HG02885 (cell line): ENCODE data around the gene FDX1.

Experiments
- ATAC-seq: cut with Tn5 transposase; IDR thresholded peaks from one replicate; pipeline ENCODE4 v1.9.1; 2021; ENCODE audit warnings: mild to moderate bottlenecking; ENCODE audit not compliant: unreplicated experiment, poor library complexity

Gene FDX1

GRCh38 chr11:110455718-110456117, 26.0 kb downstream of the FDX1 start:
- no peak for ATAC-seq

- no peak for ATAC-seq
These were observed 33.4 kb downstream of the FDX1 start for GRCh38 chr11:110463153-110463552.

- no peak for ATAC-seq
These were observed 35.5 kb downstream of the FDX1 start for GRCh38 chr11:110465231-110465630.

GRCh38 chr11:110467556-110467955, 37.8 kb downstream of the FDX1 start:
- no peak for ATAC-seq

GRCh38 chr11:110468121-110468520, 38.4 kb downstream of the FDX1 start:
- ATAC-seq = no peak

GRCh38 chr11:110469127-110469526, 39.4 kb downstream of the FDX1 start:
- ATAC-seq = no peak

- no peak for ATAC-seq
These were observed 41.0 kb downstream of the FDX1 start for GRCh38 chr11:110470716-110471115.

- no peak for ATAC-seq
These were observed 41.6 kb downstream of the FDX1 start for GRCh38 chr11:110471371-110471770.

- no peak for ATAC-seq
These were observed 43.1 kb downstream of the FDX1 start for GRCh38 chr11:110472858-110473257.

- no peak for ATAC-seq
These were observed 44.0 kb downstream of the FDX1 start for GRCh38 chr11:110473706-110474105.

GRCh38 chr11:110474578-110474977, 44.8 kb downstream of the FDX1 start:
- ATAC-seq = no peak

GRCh38 chr11:110475671-110476070, 45.9 kb downstream of the FDX1 start:
- no peak for ATAC-seq

- ATAC-seq = no peak
These were observed 48.7 kb downstream of the FDX1 start for GRCh38 chr11:110478410-110478809.

GRCh38 chr11:110479108-110480101, 49.7 kb downstream of the FDX1 start:
- no peak for ATAC-seq

GRCh38 chr11:110481523-110481922, 51.8 kb downstream of the FDX1 start:
- no peak for ATAC-seq

- no peak for ATAC-seq
These were observed 56.4 kb downstream of the FDX1 start for GRCh38 chr11:110486156-110486555.

GRCh38 chr11:110488446-110488845, 58.7 kb downstream of the FDX1 start:
- no peak for ATAC-seq

- no peak for ATAC-seq
These were observed 61.1 kb downstream of the FDX1 start for GRCh38 chr11:110490886-110491285.

GRCh38 chr11:110491577-110492320, 62.0 kb downstream of the FDX1 start:
- ATAC-seq = no peak

- no peak for ATAC-seq
These were observed 62.6 kb downstream of the FDX1 start for GRCh38 chr11:110492321-110492685.

- ATAC-seq = no peak
These were observed 63.6 kb downstream of the FDX1 start for GRCh38 chr11:110493346-110493745.
